HG03159 (cell line): ENCODE results near the gene MTMR10.

Source experiments
- ATAC-seq: cut with Tn5 transposase; IDR thresholded peaks from one replicate; pipeline ENCODE4 v1.9.1; 2021; ENCODE audit warnings: mild to moderate bottlenecking, moderate library complexity; ENCODE audit not compliant: unreplicated experiment

The MTMR10 gene

DNA sequence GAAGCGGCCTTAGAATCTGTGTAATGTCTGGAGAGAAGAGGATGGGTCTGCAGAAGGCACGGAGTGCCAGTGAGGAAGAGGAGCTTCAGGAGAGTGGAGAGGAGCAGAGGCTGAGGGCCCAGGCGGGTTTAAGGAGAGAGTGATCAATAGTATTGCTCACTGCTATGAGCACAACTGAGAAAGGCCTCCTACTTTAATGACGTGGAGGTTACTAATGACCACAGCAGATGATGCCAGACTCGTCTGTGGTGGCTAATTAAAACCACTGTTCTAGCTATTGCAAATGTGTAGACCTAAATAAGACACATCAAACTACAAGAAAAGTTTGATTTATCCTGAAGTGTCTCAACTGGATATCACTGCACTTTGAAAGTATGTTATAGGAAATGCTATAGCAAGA lies 33.2 kb downstream of the MTMR10 start:
- no peak for ATAC-seq

DNA sequence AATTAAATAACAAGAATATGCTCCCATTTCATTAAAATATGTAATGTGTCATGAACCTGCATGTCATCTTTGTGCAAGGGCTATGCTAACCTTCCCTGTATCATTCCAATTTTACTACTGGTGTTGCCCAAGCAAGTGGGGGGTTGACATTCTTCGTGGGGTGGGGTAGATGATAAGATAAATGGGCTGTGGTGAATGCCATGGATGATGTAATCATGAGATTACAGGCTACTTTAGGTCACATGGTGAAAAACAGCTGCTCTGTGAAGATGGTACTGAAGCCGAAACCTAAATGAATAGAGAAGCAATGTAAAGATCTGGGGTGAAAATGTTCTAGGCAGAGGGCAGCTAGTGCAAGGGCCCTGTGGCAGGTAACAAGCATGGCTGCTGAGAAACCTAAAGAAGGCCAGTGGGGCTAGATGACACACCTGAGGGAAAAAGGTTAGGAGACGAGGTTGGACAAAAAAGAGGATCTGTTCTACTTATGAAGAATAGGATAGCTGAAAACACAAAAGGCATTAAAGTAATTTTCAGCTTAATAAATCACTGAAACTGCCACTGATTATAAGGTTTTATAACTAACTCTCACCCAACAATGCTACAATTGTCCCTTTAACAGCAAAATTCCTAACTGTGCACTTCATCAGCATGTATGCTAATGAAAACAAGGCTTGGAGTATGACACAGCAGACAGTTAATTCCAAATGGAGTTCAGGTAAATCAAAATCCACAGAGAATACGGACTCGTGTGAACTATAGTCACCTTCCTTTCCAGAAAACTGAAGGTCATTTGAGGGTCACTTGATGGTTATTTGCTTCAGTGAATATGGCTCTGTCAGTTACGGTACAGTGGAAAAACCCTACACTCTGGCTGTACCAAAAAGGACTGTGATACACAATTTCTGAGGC lies 35.0 kb downstream of the MTMR10 start:
- no peak for ATAC-seq

DNA sequence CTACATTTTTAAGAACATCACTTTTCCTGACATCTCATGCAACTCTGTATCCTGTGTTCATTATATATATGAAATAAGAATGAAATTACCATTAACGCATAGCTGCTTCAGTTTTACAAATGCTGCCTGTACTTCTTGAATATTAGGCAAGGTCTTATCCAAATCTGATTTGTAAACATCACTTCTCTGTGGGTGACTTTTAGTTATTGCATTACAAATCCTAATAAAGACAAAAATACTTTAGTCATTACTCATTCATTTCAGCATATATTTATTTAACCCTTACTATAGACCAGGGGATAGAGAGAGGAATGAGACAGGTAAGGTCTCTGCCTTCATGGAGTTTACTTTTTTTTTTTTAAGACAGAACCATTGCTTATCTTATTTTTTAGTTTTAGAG lies 36.8 kb downstream of the MTMR10 start:
- ATAC-seq, result no peak

DNA sequence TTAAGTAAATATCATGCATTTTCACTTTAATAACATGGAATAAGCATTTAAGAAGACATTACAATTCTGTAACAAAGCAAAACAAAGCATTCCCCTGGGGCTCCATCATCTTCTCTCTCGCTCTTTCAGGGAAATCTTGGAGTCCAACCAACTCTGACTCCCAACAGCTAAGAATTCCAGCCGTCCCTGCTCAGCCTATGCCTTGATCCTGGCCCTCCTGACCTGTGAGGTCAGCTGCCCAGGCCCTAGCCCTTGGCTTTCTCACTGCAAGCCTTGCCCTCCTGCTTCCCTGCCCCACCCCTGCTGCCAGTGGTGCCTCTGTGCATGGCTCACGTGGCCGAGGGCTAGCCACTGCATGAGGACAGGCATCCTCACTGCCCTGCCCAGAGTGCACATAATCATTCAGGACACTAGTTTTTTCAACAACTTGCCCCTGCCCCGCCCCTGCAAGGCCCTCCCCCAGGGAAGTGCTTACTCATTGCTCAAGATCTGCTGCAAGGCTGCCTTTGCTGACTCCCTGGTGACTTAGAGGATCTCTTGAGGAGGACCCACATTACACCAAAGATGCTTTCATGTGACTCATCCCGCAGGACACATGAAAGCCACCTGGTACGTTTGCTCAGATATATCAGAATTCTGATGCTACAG lies 37.6 kb downstream of the MTMR10 start:
- no peak for ATAC-seq

DNA sequence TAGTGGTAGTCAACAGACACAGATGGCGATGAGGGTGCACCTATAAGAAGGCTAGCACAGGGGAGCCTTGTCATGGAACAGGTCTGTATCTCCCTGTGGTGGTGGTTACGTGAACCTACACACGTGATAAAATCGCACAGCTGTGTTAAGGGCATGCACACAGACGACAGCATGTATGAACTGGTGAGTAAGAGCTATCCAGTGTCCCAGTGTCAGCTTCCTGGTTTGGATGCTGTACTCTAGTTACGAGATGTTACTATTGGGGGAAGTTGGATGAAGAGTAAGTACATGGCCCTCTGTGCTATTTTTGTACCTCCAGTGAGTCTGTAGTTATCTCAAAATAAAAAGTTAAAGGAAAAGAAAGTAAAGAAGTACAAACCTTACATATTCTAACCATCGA lies 38.2 kb downstream of the MTMR10 start:
- no peak for ATAC-seq

DNA sequence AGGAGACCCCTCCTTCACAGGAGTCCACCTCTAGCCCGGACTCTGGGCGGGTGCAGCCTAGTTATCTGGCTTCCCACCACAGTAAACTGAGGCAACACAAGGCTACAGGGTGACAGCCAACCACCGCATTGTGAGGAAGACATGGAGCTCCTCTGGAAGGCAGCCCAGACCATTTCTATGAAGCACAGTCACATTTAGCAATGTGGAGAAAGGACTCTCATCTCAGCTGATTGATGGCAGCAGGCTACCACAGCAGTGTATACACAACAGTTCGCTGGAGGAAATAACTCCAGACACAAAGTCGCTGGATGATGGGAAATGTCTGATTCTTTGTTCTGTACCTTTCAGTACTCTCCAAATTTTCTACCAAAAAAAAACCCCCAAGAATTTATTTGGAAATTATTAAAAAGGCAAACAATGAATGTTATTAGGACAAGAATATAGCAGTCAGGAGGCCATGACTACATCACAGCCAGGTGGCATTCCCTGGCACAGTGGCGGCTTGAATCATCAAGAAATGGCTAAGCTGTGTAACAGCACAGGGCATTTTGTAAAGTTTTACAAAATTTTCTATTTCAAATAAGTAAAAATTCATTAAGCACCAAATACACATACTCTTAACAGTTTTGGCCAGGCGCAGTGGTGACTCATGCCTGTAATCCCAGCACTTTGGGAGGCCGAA lies 47.6 kb downstream of the MTMR10 start:
- ATAC-seq, result no peak

DNA sequence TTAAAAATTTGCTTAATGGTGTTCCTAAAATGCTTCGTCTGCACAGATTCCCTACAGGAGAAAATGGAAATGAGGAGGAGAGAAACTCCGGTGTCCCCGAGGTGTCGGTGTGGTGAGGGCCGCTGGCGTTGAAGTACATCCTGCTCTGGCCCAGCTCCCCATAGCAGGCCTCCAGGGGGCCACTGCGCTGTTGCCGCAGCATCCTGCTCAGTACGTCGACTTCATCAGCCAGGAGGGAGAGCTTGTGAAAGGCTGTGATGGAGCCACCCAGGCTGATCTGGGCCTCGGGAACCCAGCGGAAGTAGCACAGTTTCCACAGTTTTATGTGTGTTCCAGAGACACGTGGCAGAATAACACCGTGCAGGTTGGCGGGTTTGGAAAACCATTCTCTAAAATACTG lies 49.9 kb downstream of the MTMR10 start:
- no peak for ATAC-seq

DNA sequence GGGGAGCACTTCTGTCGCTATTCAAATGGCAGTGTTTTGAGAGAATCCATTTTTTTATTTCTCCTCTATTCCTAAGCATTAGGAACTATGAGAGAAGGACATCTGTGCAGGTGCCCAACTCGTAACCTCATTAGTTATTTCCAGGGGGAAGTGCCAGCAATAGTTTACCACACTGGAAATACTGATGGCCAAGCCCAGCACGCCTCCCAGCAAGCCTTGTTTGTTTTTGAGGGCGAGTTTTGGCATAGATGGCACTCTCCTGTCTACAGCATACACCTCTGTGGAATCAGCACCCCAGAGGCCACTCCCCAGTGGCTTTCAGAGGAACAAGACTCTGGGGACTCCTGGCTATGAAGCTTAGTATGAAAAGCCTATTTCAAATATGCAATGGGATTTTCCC lies 51.1 kb downstream of the MTMR10 start:
- no peak for ATAC-seq

DNA sequence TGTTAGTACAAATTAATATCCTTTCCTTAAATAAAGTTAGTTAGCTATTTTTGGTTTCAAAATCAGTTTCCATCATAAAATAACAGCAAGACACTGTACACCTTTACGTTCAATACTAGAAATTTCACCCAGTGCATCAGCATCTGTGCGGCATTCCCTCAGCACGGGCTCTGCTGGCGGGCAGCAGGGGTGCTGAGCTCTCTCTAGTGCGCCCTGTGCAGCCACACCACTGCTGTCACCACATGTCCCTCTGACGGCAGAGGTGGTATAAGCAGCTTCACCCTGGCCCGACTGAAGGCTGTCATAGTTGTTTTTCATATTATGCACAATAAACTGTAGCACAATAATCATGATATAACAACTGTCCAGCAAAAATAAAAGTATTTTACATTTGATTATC lies 52.3 kb downstream of the MTMR10 start:
- no peak for ATAC-seq

DNA sequence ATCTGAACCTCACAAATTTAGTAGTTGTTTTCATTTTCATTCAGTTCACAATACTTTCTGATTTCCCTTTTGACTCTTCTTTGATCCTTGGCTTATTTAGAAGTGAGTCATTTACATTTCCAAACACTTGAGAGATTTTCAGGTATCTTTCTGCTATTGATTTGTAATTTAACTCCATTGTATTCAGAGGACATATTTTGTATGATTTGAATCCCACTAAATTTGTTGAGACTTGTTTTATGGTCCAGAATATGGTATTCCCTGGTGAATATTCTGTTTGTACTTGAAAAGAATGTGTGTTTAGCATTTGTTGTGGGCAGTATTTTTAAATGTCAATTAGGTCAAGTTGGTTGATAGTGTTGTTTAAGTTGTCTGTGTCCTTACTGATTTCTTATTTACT lies 58.1 kb downstream of the MTMR10 start:
- ATAC-seq, result no peak

DNA sequence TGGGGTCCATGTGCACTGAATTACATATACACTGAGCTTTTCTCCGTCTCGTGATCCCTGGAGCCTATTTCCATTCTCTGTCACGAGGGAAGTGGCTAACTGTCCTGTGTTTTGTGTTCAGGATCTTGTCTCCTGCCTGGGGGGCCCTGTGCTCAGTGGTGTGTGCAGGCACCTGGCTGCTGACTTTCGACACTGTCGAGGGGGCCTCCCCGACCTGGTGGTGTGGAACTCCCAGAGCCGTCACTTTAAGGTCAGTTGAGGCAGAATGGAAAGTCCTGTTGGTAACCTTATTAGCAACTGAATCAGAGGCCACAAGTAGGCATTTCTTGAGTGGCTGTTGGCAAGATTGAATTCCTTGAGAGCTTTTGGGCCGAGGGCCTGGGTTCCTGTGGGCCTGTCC lies 61.0 kb downstream of the MTMR10 start:
- no peak for ATAC-seq

DNA sequence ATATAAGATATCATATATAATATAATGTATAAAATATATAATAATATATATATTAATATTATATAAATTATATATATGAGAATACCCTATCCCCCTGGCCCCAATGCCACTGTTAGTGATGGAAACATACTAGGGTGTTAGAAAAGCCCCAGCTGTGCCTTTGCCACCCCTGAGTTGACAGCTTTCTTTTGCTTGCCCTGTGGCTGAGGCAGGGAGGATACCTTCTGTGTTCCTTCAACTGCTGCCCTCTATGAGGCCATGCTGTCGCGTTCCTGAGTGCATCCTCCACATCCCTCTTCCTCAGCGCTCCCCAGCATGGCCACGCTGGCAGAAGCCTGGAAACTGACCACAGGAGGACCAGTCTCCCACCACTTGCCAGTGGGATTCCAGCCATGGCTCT lies 61.4 kb downstream of the MTMR10 start:
- no peak for ATAC-seq

DNA sequence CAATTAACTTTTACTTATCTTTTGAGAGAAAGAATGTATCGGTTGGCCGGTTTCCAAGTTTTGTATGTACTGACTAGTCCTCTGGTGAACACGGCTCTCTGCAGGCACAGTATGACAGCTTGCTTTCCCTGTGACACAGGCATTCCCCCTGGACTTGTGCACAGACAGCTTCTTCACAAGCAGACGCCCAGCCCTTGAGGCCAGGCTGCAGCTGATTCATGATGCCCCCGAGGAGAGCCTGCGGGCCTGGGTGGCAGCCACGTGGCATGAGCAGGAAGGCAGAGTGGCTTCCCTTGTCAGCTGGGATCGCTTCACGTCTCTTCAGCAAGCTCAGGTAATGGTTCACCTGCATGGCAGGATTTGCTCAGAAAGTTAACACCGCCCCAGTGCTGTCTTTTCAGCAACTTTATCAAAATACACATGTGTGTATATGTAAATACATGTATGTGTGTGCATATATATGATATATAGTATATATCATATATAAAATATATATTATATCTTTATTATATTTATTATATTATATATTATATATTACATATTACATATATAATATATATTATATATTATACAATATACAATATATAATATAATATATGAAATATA lies 62.3 kb downstream of the MTMR10 start:
- no peak for ATAC-seq

DNA sequence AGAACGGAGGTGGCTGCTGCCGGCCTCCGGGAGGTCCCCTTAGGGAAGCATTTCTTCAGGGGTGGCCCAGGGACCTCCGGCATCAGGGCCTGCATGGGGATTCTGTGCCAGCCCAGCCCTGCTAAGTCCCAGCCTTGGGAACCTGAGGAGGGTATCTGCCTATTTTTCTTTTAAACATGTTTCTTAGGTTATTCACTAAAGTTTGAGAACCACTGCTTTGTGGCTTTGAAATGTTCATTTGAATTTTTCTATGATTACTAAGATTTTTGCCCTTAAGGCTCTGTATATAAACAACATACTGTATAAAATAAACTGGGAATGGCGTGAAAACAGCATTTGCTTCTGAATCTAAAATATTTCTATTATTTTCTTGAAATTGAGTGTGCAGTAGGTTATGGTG lies 63.4 kb downstream of the MTMR10 start:
- ATAC-seq, result no peak

DNA sequence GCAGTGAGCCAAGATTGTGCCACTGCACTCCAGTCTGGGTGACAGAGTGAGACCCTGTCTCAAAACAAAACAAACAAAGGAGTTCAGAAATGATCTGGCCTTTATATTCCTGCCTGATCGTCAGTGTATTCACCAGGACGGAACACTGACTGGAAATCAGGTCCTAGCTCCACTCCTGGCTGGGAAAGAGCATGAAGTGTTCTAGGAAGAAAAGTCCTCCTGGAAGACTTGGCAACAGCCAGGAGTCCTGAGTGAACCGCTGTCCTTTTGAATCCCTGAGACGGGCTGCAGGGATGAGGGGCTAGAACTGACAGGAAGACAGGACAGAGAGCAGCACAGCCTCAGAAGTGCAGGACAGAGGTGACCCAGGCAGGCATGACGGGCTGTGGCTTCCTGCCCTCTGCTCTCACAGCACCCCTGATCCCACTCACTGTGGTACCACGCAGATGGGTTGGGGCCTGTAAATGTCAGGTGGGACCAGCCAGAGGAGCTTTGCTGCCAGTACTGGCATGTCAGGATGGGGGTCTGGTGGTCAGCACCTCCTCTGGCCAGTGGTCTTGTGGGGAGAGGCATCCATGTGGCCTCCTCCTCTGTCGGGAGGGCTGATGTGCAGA lies 64.2 kb downstream of the MTMR10 start:
- ATAC-seq, result no peak

DNA sequence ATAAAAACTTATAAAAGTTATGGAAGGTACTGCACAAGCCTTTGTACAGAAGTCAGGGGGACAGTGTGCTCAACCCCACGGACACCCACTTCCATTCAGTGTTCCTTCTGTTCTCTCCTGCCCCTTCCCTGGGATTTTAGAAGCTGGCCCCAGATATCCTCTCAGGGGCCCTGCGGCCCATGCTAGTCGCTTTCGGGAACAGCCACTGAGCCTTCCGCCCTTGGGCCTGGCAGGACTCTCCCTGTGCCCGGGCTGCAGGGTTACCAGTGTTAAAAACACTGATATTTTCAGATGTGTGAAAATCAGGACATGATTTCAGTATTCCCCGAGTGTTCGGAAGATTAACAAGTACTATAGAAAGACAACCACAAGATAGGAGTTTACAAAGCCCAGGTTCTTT lies 65.3 kb downstream of the MTMR10 start:
- no peak for ATAC-seq

DNA sequence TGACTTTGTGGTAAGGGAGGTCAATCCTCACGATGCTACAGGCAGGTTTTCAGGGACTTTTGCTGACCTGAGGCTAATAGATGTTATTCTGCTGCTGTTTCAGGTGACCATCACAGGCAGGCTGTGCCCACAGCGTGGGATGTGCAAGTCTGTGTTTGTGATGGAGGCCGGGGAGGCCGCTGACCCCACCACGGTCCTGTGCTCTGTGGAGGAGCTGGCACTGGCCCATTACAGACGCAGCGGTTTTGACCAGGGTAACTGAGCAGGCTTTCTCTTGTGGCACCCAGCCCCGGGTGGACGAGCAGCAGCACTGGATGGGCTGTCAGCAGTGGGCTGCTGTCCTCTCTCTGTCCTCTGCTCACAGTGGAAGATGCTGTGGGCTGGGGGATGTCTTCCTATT lies 65.7 kb downstream of the MTMR10 start:
- ATAC-seq, result no peak

DNA sequence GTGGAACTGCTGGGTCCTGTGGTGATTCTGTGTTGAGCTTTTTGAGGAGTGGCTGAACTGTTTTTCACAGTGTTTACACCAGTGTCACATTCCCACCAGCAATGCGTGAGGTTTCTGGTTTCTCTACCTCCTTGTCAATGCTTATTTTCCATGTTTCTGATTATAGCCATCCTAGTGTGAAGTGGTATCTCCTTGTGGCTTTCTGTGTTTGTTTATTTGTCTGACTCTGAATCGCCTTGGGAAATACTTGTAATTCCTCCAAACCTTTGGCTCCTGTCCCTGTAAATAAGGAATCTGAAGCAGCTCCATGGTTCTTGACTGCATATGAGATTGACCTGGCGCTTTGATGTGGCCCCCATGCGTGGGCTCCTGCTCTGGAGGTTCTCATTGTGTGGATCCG lies 67.1 kb downstream of the MTMR10 start:
- no peak for ATAC-seq

DNA sequence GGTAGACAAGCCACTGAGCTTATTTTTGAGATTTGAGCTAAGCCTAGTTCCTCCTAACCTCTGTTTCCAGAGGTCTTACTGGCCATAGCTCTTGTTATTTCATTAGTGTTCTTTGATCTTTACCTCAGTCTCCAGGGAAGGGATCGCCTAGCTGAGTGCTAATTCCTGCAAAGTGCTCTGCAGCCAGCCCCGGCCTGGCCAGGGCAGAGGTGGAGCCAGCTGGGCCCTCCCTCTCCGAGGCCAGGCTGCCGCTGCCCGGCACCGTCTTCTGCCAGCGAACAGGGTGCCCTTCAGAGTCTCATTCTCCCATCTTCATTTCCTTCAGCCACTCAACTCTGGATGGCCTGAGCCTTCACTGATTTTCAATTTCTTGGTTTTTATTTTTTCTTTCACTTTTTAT lies 68.0 kb downstream of the MTMR10 start:
- no peak for ATAC-seq

DNA sequence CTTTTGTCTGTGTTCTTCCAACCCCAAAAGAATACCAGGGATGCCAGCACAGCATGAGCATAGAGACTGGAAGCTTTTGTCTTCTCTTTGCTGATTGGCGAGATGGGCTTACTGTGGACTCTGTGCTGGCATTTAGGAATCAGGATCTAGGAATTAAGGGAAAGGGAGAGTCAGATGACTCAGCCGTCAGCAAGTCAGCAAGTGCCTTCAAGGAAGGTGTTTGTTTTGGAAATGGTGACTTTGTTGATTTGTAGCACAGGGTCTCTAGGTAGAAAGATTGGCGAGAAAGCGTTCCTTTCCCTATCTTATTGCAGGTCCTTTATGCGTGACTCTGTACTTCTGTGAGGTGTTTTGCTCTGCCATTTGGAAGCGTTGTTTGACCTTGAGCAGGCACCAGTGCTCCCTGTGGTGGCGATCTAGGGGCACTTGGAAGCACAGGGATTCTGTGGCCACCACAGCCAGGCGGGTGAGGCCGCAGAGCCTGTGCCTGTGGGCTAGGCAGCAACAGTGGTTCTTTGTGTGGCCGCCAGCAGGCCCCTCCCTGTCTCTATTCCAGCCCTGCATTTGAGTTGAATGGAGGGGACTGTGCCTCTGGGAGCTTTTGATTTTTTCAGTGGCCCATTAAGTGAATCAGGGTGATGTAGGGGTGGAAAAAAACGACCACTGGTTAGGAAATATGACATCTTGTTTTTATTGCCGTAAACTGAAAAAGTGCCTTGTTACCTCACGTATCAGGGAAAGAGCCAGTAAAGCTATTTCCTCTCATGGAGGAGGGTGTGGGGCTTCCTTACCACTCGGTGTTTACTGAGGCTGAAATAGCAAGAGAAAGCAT lies 68.7 kb downstream of the MTMR10 start:
- ATAC-seq, result no peak
